ENCODE results near the gene GPR155. TPM values are rescaled to one million over a fixed set of nuclear protein-coding genes. Genes with fewer than 3 reads are reported as not detected.

The GPR155 gene
- total RNA-seq, 2 donors from 2014 or later: 10.1 to 13.7 TPM

DNA sequence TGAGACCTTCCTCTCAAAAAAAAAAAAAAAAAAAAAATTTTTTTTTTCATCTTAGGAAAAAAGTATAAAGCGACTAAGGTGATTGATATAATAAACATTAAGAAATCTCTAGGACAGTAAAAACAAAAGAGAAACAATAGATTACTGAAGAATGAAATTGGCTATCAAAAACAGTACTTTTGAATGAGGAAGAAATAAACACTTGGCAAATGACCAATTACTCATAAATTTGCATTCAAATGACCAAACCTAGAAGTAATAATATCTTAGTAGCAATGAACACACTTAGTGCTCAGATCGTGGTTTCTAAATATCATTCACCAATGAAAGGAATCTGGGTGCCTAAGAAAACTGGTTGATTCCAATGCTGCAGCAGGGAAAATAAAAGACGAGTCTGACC lies 101.6 kb downstream of the GPR155 start:
- no peak for DNase-seq (ENCODE audit: low spot score)
- Histone ChIP-seq H3K4me1 (no peaks in the 10 kb centered on the region), H3K9me3 (no peaks in the 10 kb centered on the region), H3K36me3 (peaks cover 43% of the 10 kb centered on the region), H3K27me3 (no peaks in the 10 kb centered on the region), H3K27ac (no peak overlapping the region), H3K4me3 (no peak overlapping the region)
- TF ChIP-seq, protein P1, sequence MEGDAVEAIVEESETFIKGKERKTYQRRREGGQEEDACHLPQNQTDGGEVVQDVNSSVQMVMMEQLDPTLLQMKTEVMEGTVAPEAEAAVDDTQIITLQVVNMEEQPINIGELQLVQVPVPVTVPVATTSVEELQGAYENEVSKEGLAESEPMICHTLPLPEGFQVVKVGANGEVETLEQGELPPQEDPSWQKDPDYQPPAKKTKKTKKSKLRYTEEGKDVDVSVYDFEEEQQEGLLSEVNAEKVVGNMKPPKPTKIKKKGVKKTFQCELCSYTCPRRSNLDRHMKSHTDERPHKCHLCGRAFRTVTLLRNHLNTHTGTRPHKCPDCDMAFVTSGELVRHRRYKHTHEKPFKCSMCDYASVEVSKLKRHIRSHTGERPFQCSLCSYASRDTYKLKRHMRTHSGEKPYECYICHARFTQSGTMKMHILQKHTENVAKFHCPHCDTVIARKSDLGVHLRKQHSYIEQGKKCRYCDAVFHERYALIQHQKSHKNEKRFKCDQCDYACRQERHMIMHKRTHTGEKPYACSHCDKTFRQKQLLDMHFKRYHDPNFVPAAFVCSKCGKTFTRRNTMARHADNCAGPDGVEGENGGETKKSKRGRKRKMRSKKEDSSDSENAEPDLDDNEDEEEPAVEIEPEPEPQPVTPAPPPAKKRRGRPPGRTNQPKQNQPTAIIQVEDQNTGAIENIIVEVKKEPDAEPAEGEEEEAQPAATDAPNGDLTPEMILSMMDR (IDR thresholded peaks at IDR 0.05): no peak

DNA sequence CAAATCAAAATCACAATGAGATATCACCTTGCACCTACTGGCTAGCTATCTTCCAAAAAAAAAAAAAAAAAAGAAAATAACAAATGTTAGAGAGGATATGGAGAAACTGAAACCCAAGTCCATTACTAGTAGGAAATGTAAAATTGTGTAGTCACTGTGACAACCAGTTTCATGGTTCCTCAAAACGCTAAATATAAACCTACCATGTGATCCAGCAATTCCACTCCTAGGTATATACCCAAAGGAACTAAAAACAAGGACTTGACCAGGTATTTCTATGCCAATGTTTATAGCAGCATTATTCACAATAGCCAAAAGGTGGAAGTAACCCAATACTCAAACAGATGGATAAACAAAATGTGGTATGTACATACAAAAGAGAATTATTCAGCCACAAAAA lies 103.0 kb downstream of the GPR155 start:
- Histone ChIP-seq H3K27me3 (no peaks in the 10 kb centered on the region), H3K4me1 (no peaks in the 10 kb centered on the region), H3K9me3 (no peaks in the 10 kb centered on the region), H3K4me3 (no peak overlapping the region), H3K36me3 (peaks cover 54% of the 10 kb centered on the region), H3K27ac (no peak overlapping the region)
- TF ChIP-seq, protein P1 (IDR thresholded peaks at IDR 0.05): no peak
- no peak for DNase-seq (ENCODE audit: low spot score)

Other genes starting within 250 kb of the GPR155 start
- 10 to 100 TPM; 43.8 to 56.7 TPM for gene OLA1, start 238.5 kb downstream of the GPR155 start, total RNA-seq
- gene SP9, start 152.1 kb downstream of the GPR155 start, total RNA-seq: not detected
- 10 to 100 TPM; 11.4 to 23.5 TPM for gene SCRN3, start 91.3 kb downstream of the GPR155 start, total RNA-seq
- 10 to 100 TPM; 12.3 to 17.5 TPM for gene WIPF1, start 110.8 kb upstream of the GPR155 start, total RNA-seq

Data from right atrium auricular region (tissue), 2 donors.